H54 (cell line): ENCODE measurements around the gene GAB2.

Source experiments
- DNase-seq: peaks from one replicate; pipeline ENCODE4 v3.0.0; 2011; ENCODE audit warnings: low spot score, mixed read lengths; ENCODE audit not compliant: insufficient read length
- FAIRE-seq: peaks from 3 replicates; lab custom pipeline; 2011; peaks lifted over from hg19 to GRCh38; lab: Jason Lieb, UNC
- POLR2A ChIP-seq: IDR thresholded peaks from 2 replicates; pipeline ENCODE4 v1.6.1; 2011; ENCODE audit warnings: low read depth, mild to moderate bottlenecking, low read length

The GAB2 gene

DNA sequence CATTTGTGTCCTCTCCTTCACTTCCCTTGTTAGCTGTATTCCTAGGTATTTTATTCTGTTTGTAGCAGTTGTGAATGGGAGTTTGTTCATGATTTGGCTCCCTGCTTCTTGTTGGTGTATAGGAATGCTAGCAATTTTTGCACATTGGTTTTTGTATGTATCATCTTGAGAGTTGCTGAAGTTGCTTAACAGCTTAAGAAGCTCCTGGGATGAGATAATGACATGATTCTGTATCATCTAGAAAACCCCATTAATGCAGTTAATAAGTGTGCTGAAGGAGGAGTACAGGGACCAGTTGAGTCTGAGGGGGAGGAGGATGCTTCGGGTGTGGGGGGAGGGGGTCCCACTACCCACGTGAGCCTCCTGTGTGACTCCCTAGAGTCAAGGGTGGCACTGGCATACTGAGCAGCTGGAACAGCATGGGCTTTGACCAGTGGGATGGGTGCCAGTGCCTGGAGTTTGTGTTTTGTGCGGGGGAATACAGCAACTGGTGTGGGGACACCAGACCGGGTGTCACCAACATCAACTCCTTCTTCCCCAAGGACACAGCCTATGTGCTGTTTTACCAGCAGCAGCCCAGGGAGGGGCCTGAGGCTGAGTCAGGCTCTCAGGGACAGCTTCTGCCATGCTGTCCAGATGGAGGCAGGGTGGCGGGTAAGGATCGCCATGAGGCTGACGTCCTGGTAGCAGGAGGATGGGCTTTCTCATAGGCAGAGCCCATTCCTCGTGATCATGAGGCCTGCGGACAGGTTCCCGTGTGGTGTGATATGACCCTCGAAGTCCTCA lies 204.8 kb downstream of the GAB2 start:
- no peak for FAIRE-seq
- no peak for TF ChIP-seq POLR2A
- DNase-seq = no peak

DNA sequence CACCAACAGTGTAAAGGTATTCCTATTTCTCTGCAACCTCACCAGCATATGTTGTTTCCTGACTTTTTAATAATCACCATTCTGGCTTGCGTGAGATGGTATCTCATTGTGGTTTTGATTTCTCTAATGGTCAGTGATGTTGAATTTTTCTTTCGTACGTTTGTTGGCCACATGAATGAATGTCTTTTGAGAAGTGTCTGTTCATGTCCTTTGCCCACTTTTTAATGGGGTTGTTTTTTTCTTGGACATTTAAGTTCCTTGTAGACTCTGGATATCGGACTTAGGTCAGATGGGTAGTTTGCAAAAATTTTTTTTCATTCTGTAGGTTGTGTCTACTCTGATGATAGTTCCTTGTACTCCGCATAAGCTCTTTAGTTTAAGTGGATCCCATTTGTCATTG lies 206.1 kb downstream of the GAB2 start:
- no peak for FAIRE-seq
- TF ChIP-seq POLR2A = no peak
- DNase-seq = no peak

DNA sequence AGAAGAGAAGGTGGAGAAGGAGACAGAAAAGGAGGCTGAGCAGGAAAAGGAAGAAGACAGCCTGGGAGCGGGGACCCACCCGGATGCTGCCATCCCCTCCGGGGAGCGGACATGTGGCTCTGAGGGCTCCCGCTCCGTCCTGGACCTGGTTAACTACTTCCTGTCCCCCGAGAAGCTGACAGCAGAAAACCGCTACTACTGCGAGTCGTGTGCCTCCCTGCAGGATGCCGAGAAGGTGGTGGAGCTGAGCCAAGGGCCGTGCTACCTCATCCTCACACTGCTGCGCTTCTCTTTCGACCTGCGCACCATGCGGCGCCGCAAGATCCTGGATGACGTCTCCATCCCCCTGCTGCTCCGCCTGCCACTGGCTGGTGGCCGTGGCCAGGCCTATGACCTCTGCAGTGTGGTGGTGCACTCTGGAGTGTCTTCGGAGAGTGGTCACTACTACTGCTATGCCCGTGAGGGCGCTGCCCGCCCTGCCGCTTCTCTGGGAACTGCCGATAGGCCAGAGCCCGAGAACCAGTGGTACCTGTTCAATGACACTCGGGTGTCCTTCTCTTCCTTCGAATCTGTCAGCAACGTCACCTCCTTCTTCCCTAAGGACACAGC lies 207.5 kb downstream of the GAB2 start:
- no peak for FAIRE-seq
- no peak for DNase-seq
- TF ChIP-seq POLR2A = no peak

DNA sequence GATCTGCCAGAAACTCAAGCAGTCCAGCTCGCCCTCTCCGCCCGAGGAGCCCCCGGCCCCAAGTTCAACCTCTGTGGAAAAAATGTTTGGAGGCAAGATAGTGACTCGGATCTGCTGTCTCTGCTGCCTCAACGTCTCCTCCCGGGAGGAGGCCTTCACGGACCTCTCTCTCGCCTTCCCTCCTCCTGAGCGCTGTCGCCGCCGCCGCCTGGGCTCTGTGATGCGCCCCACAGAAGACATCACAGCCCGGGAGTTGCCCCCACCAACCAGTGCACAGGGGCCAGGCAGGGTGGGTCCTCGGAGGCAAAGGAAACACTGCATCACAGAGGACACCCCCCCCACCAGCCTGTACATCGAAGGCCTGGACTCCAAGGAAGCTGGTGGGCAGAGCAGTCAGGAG lies 208.1 kb downstream of the GAB2 start:
- TF ChIP-seq POLR2A = no peak
- FAIRE-seq (no peak), DNase-seq (no peak)

DNA sequence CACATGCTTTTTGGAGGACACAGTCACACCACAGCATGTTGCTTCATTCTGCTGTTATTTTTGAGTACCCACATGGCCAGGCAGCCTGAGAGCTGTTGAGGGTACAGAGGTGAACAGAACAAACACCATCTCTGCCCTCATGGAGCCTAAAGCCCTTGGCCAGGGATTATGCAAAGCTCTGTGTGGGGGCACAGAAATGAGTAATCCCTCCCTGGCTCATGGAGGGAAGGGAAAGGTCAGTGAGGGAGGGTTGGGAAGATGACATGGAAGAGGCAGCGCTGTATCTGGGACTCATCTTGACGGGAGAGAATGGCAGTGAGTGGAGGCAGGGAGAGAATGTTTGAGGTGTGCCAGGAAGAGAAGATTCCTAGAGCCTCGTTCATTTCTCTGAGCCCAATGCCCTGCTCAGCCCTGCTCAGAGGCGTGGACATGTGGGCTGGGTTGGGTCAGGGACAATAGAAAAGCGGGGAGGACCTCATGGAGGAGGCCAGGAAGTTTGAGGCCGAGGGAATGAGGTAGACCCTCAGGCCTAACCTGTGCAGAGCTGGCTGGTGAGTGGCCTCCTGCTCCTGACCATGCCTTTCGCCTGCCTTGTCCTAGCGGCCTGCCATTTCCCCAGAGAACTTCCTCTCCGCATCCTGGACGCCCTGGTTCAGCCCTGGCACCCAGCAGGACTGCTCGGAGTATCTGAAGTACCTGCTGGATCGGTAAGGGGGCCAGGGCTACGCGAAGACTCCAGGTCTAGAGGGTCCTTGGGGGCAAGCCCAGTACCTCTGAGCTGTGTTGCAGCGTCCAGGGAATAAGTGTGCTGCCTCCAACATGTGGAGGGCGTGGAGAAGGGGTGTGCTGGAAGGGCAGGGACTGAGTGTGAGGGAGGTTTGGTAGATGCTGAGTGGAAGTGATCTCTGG lies 209.1 kb downstream of the GAB2 start:
- DNase-seq = no peak
- no peak for TF ChIP-seq POLR2A
- FAIRE-seq = no peak

DNA sequence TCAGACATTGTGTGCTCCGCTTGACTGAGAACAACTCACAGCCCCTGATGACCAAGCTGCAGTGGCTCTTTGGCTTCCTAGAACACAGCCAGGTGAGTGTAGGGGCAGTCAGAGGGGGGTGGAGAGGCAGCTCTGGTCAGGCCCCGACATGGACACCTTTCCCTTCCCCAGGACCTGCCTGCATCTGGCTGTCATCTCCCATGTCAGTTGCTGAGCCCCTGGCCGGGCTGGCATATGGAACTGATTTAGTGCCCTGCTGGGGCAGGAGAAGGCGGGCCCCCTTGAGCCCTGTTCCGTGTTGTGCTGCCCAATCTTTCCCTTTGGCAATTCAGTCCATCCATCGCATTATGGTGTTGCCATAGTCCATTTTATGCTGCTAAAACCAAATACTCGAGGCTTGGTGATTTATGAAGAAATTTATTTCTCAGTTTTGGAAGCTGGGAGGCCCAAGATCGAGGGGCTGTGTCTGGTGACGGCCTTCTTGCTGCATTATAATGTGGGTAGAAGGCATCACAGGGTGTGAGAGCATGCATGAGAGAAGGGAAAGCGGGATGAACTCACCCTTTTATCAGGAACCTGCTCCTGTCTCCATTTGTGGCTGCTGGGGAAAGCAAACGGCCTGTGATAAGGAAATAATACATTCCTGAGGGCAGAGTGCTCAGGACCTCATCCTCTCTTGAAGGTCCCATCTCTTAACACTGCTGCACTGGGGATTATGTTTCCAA lies 209.9 kb downstream of the GAB2 start:
- FAIRE-seq (no peak), DNase-seq (no peak)
- no peak for TF ChIP-seq POLR2A

DNA sequence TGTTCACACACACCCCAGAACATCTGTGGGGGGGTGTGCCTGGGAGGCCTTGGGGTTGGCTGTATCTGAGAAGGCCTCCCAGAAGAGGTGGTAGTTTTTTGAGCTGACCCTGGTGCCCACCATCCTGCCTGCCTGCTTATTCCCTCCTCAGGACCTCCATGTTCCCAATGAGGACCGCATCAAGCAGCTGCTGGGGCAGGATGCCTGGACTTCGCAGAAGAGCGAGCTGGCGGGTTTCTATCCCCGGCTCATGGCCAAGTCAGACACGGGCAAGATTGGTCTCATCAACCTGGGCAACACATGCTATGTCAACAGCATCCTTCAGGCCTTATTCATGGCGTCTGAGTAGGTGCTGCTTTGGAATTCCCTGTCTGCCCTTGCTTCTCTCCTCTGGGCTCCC lies 211.9 kb downstream of the GAB2 start:
- no peak for TF ChIP-seq POLR2A
- FAIRE-seq = no peak

DNA sequence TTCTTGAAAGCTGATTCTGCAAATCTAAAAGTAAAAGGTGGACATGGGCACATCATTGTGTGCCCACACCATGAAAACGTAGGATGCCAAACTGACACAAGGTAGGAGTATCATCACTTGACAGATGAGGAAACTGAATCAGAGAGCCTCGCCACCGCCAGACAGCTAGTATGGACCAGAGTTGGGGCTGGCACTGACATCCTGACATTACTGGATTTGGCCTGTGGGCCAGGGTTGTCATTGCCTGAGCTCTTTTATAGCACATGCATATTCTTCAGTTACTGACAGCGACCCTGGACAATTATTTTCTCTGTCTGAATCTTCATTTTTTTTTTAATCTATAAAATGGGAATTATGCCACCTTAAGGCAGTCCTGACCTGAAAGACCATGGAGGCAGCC lies 212.4 kb downstream of the GAB2 start:
- TF ChIP-seq POLR2A = no peak
- no peak for FAIRE-seq
- DNase-seq = no peak

More for the DNA sequence above, 211.9 kb downstream of the GAB2 start:
- no peak for DNase-seq

DNA sequence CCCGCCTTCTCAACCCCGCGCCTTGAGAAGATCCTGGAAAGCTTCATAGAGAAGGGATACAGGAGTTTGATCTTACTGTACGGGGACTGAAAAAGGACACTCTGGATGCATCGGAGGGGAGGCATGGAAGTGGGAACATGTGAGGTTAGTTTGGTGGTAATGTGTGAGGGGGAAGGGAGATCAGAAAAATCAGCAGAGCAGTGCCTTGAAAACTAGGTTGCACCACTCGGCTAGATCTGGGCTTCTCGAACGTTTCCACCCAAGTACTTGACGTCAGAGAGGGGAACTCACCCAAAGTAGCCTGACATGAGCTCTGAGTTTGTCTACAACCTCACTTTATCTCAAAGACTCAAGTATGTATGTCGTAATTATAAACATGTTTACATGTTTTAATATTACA lies 214.4 kb downstream of the GAB2 start:
- DNase-seq (no peak), FAIRE-seq (no peak)
- TF ChIP-seq POLR2A = no peak

DNA sequence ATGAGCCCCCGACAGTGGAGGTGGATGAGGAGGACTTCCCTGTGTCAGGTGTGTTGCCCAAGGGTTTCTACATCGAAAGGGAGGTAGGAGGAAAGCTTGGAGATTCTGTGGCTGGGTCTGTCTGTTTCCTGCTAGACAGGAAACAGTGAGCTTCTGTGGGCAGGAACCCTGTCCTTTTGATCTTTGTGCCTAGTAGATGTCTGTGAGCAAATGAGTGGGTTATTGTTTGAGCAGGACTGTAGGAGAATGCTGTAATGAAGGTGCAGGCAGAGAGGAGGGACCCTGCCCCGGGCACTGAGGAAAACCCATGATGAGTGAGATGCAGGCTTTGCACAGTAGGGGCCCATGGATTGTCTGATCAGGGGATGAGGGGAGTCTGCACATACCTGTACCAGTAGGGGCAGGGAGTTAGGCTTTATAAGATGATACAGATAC lies 214.9 kb downstream of the GAB2 start:
- FAIRE-seq (no peak), DNase-seq (no peak)
- TF ChIP-seq POLR2A = no peak

DNA sequence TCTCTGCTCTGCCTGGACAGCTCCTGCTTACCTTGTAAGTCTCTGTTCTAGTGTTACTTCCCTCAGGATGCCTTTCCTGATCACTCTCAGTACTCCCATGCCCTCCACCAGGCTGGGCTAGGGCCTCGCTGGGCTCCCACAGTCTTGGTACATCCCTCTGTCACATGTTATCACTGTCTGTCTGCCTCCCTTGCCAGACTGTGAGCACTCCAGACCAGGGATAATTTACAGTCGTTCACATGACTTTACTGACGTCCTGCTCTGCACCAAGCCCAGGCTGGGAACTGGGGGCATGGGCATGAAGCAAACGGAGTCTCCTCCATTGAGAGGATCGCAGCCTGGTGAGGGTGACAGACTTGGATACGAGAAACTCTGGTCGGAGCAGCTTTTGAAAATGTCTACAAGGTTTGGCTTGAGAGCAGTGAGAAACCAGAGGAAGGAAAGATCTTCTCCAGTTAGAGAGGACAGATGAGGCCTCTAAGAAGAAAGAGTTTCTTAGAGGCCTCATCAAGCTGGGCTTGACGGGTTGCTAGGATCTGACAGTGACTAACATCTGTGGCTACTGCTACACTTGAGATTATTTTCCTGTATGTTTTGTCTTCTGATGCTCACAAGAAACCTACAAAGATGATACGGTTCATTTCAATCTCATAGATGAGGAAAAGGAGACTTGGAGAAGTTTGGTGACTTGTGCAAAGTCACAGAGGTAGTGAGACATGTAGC lies 216.4 kb downstream of the GAB2 start:
- DNase-seq (no peak), FAIRE-seq (no peak)
- no peak for TF ChIP-seq POLR2A

DNA sequence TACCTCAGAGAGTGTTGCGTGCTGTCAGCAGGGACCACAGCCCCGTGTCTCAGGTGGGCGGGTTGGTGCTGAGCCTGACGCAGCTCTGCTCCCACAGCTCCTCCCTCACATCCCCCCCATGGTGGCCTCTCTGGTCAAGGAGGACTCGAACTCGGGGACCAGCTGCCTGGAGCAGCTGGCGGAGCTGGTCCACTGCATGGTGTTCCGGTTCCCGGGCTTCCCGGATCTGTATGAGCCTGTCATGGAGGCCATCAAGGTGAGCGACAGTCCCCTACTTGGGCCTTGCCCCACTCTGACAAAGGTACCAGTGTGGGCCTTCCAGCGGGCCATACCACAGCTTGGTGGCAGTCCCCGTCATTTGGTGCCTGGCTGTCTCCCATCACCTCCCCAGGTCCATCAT lies 217.1 kb downstream of the GAB2 start:
- FAIRE-seq (no peak), DNase-seq (no peak)
- no peak for TF ChIP-seq POLR2A

DNA sequence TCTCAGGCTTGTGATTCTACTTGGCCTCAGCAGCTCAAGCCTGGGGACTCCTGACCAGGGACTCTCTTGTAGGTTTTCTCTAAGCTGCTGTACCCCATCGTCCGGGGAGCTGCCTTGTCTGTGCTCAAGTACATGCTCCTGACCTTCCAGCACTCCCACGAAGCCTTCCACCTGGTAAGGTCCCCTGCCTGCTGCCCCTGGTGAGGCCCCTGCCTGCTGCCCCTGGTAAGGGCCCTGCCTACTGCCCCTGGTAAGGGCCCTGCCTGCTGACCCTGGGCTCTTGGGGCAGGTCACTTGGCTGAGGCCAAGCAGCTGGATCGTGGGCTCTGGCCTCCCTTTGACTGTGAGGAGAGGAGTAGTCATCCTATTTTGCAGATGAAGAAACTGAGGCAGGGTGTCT lies 217.6 kb downstream of the GAB2 start:
- DNase-seq (no peak), FAIRE-seq (no peak)
- TF ChIP-seq POLR2A = no peak
